WERI-Rb-1 (cell line): ENCODE measurements around the gene LMNTD2.
A peak's percentile ranks its signal among the peaks of the same experiment; 100 is the strongest.

Source experiments
- DNase-seq: peaks from one replicate; pipeline ENCODE4 v3.0.0-alpha.2; 2020
- H3K27ac ChIP-seq: fragments of 250-450 bp; sonication (Bioruptor Pico); 2 replicates; pipeline ENCODE4 v1.5.1; 2020; ENCODE audit warnings: mild to moderate bottlenecking, moderate library complexity
- H3K27me3 ChIP-seq: fragments of 250-450 bp; sonication (Bioruptor Pico); 2 replicates; pipeline ENCODE4 v1.5.1; 2021; ENCODE audit warnings: mild to moderate bottlenecking, low read depth, moderate library complexity; ENCODE audit not compliant: insufficient read depth, severe bottlenecking
- H3K36me3 ChIP-seq: fragments of 250-450 bp; sonication (Bioruptor Pico); 2 replicates; pipeline ENCODE4 v1.5.1; 2020; ENCODE audit warnings: mild to moderate bottlenecking, moderate library complexity
- H3K4me3 ChIP-seq: 2 replicates; pipeline ENCODE4 v1.5.1; 2011; ENCODE audit warnings: low read depth, mild to moderate bottlenecking, control low read depth, low read length
- H3K9me3 ChIP-seq: fragments of 250-450 bp; sonication (Bioruptor Pico); 2 replicates; pipeline ENCODE4 v1.5.1; 2021; ENCODE audit warnings: mild to moderate bottlenecking, moderate library complexity; ENCODE audit not compliant: severe bottlenecking
- CTCF ChIP-seq: IDR thresholded peaks from 2 replicates; pipeline ENCODE4 v1.5.1; 2011; ENCODE audit warnings: low read depth, mild to moderate bottlenecking, control low read depth, inconsistent platforms, low read length

The LMNTD2 gene

GRCh38 chr11:548700-549603, 11.6 kb downstream of the LMNTD2 start:
- Histone ChIP-seq H3K27ac (peak overlapping the region; percentile 38), H3K9me3 (no peaks in the 10 kb centered on the region), H3K27me3 (no peaks in the 10 kb centered on the region), H3K36me3 (no peaks in the 10 kb centered on the region), H3K4me3 (no peak overlapping the region)
- DNase-seq, result peak; percentile 54
- TF ChIP-seq CTCF, result no peak

DNA sequence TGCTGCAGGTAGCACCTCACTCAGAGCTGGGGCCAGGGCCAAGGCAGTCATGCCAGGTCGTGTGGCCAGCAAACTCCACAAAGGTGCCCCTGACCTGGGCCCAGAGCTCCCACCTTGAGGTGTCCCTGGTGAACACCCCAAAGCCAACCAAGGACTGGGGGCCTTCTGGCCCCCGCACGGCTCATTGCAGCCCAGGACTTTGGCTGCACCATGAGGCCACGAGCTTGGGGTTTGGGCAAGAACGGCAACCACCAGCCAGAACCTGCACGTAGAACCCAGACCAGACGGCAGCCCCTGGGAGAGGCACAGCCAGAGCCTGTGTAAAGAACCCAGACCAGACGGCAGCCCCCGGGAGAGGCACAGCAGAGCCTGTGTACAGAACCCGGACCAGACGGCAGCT, 15.4 kb downstream of the LMNTD2 start:
- no peak for TF ChIP-seq CTCF
- H3K4me3 ChIP-seq, result no peak overlapping the region
- H3K36me3 ChIP-seq, result no peaks in the 10 kb centered on the region
- H3K27me3 ChIP-seq, result no peaks in the 10 kb centered on the region
- DNase-seq, result no peak
- H3K27ac ChIP-seq, result no peak overlapping the region
- no peaks in the 10 kb centered on the region for H3K9me3 ChIP-seq

DNA sequence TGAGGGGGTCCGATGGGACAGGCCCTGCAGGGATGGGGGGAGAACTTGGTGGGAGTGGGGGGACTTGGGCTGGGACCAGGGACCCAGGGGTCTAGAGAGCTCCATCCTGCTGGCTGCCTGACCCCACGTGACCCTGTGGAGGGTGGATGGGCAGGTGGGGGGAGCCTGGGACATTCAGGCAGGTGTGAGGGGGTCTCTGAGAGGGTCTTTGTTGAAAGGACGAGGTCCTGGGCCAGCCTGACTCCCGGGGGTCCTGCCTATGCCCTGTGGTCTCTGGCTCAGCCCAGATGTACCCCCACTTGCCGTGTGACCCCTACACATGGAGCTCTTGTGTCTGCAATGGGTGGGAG, 15.7 kb downstream of the LMNTD2 start:
- H3K36me3 ChIP-seq, result no peaks in the 10 kb centered on the region
- H3K27me3 ChIP-seq, result no peaks in the 10 kb centered on the region
- H3K27ac ChIP-seq, result no peak overlapping the region
- TF ChIP-seq CTCF, result no peak
- no peak for DNase-seq
- H3K4me3 ChIP-seq, result no peak overlapping the region
- H3K9me3 ChIP-seq, result no peaks in the 10 kb centered on the region

DNA sequence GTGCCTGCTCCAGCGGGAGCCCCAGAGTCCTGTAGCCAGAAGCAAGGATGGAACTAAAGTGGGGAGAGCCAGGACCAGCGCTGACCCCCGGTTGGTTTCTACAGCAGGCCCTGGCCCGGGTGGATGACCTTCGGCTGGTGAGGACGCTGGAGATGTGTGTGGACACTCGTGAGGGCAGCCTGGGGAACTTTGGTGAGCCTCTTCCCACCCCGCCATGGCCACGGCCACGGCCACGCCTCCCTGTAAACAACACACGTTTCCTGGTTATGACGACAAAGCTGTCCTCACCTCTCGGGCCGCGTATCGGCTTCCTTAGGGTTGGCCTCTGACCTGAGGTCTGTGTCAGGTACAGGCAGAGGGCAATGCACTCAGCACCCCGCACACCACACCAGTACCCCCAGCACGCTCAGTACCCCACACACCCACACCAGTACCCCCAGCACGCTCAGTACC, 19.1 kb downstream of the LMNTD2 start:
- no peak for DNase-seq
- peaks cover 2% of the 10 kb centered on the region for H3K9me3 ChIP-seq

DNA sequence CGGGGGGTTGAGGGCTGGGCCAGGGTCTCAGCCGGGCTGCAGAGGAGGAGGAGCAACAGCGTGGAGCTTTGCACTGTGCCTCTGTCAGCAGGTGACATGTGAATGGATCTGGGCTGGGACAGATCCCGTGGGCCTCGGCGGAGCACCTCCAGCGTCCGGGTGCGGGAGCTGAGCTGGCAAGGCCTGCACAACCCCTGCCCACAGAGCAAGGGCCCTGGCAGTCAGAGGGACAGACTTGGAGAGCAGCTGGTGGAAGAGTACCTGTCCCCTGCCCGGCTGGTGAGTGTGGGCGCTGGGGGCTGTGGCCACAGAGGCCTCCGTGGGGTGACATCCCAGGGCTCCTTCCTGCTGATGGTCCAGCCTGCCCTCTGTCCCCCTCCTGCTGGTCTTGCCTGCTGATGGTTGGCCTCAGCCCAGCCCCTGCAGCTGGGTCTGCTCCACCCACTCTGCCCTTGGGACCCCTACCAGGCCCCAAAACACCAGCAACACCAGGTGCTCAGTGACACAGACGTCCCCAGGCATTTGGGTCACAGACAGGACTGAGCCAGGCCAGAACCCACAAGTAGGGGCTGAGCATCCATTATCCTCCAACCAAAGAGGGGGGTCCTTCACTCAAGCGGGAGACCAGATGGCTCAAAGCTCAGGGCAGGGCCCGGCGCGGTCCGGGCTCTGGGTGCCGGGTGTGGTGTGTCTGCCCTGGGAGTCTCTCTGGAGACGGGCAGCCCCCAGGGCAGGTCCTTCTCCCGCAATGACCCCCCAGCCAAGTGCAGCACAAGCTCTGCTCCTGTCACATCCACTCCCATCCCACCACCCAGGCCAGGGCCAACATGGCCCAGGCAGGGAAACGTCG, 19.7 kb downstream of the LMNTD2 start:
- Histone ChIP-seq H3K27me3 (no peaks in the 10 kb centered on the region), H3K27ac (no peak overlapping the region), H3K9me3 (peaks cover 2% of the 10 kb centered on the region), H3K4me3 (no peak overlapping the region), H3K36me3 (no peaks in the 10 kb centered on the region)
- no peak for DNase-seq
- TF ChIP-seq CTCF, result no peak

More for the DNA sequence above, 19.1 kb downstream of the LMNTD2 start:
- no peak for TF ChIP-seq CTCF
- Histone ChIP-seq H3K36me3 (no peaks in the 10 kb centered on the region), H3K27ac (no peak overlapping the region), H3K27me3 (no peaks in the 10 kb centered on the region), H3K4me3 (no peak overlapping the region)
